ENCODE data around the gene ZWILCH. TPM values are rescaled to one million over a fixed set of nuclear protein-coding genes. Genes with fewer than 3 reads are reported as not detected.

ZWILCH gene
- total and polyA plus RNA-seq, 2 experiments from 2014 or later = 51.0 to 64.1 TPM

GRCh38 chr15:66486887-66487286 is 18.2 kb upstream of the ZWILCH start:
- H3K4me1 ChIP-seq (ENCODE audit: insufficient read depth) = no peaks in the 10 kb centered on the region
- ATAC-seq = no peak
- H3K9me2 ChIP-seq (ENCODE audit: insufficient read depth) = no peaks in the 10 kb centered on the region
- no peaks in the 10 kb centered on the region for H3K27me3 ChIP-seq (ENCODE audit: insufficient read depth)
- peaks cover 8% of the 10 kb centered on the region; the same call in 1 of the 2 replicates for H4K20me1 ChIP-seq (replicated peaks; ENCODE audit: insufficient read depth)
- H3K36me3 ChIP-seq (ENCODE audit: insufficient read depth) = peaks cover 13% of the 10 kb centered on the region
- H2AFZ ChIP-seq = no peak overlapping the region
- TF ChIP-seq ZNF114 (CRISPR knock-in tag; IDR thresholded peaks at IDR 0.05) = no peak
- no peak for TF ChIP-seq STAT1 (IDR thresholded peaks at IDR 0.05; ENCODE audit: unreplicated experiment)
- no peak for TF ChIP-seq POLR2AphosphoS5 (IDR thresholded peaks at IDR 0.05; ENCODE audit: low read depth)
- no peak for TF ChIP-seq ETS1 (IDR thresholded peaks at IDR 0.05)
- TF ChIP-seq JUNB (IDR thresholded peaks at IDR 0.05; ENCODE audit: unreplicated experiment) = no peak
- TF ChIP-seq REST (IDR thresholded peaks at IDR 0.05; ENCODE audit: unreplicated experiment) = no peak
- TF ChIP-seq, protein P1, sequence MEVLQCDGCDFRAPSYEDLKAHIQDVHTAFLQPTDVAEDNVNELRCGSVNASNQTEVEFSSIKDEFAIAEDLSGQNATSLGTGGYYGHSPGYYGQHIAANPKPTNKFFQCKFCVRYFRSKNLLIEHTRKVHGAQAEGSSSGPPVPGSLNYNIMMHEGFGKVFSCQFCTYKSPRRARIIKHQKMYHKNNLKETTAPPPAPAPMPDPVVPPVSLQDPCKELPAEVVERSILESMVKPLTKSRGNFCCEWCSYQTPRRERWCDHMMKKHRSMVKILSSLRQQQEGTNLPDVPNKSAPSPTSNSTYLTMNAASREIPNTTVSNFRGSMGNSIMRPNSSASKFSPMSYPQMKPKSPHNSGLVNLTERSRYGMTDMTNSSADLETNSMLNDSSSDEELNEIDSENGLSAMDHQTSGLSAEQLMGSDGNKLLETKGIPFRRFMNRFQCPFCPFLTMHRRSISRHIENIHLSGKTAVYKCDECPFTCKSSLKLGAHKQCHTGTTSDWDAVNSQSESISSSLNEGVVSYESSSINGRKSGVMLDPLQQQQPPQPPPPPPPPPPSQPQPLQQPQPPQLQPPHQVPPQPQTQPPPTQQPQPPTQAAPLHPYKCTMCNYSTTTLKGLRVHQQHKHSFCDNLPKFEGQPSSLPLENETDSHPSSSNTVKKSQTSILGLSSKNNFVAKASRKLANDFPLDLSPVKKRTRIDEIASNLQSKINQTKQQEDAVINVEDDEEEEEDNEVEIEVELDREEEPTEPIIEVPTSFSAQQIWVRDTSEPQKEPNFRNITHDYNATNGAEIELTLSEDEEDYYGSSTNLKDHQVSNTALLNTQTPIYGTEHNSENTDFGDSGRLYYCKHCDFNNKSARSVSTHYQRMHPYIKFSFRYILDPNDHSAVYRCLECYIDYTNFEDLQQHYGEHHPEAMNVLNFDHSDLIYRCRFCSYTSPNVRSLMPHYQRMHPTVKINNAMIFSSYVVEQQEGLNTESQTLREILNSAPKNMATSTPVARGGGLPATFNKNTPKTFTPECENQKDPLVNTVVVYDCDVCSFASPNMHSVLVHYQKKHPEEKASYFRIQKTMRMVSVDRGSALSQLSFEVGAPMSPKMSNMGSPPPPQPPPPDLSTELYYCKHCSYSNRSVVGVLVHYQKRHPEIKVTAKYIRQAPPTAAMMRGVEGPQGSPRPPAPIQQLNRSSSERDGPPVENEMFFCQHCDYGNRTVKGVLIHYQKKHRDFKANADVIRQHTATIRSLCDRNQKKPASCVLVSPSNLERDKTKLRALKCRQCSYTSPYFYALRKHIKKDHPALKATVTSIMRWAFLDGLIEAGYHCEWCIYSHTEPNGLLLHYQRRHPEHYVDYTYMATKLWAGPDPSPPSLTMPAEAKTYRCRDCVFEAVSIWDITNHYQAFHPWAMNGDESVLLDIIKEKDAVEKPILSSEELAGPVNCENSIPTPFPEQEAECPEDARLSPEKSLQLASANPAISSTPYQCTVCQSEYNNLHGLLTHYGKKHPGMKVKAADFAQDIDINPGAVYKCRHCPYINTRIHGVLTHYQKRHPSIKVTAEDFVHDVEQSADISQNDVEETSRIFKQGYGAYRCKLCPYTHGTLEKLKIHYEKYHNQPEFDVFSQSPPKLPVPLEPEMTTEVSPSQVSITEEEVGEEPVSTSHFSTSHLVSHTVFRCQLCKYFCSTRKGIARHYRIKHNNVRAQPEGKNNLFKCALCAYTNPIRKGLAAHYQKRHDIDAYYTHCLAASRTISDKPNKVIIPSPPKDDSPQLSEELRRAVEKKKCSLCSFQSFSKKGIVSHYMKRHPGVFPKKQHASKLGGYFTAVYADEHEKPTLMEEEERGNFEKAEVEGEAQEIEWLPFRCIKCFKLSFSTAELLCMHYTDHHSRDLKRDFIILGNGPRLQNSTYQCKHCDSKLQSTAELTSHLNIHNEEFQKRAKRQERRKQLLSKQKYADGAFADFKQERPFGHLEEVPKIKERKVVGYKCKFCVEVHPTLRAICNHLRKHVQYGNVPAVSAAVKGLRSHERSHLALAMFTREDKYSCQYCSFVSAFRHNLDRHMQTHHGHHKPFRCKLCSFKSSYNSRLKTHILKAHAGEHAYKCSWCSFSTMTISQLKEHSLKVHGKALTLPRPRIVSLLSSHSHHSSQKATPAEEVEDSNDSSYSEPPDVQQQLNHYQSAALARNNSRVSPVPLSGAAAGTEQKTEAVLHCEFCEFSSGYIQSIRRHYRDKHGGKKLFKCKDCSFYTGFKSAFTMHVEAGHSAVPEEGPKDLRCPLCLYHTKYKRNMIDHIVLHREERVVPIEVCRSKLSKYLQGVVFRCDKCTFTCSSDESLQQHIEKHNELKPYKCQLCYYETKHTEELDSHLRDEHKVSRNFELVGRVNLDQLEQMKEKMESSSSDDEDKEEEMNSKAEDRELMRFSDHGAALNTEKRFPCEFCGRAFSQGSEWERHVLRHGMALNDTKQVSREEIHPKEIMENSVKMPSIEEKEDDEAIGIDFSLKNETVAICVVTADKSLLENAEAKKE (CRISPR knock-in tag; IDR thresholded peaks at IDR 0.05) = no peak
- TF ChIP-seq EZH2 (IDR thresholded peaks at IDR 0.05; ENCODE audit: low read depth, unreplicated experiment) = no peak
- TF ChIP-seq, protein P2, sequence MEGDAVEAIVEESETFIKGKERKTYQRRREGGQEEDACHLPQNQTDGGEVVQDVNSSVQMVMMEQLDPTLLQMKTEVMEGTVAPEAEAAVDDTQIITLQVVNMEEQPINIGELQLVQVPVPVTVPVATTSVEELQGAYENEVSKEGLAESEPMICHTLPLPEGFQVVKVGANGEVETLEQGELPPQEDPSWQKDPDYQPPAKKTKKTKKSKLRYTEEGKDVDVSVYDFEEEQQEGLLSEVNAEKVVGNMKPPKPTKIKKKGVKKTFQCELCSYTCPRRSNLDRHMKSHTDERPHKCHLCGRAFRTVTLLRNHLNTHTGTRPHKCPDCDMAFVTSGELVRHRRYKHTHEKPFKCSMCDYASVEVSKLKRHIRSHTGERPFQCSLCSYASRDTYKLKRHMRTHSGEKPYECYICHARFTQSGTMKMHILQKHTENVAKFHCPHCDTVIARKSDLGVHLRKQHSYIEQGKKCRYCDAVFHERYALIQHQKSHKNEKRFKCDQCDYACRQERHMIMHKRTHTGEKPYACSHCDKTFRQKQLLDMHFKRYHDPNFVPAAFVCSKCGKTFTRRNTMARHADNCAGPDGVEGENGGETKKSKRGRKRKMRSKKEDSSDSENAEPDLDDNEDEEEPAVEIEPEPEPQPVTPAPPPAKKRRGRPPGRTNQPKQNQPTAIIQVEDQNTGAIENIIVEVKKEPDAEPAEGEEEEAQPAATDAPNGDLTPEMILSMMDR (conservative IDR thresholded peaks at IDR 0.05; ENCODE audit: low read depth in 2 of 2) = no peak
- no peak for TF ChIP-seq CREB1 (CRISPR knock-in tag; IDR thresholded peaks at IDR 0.05; ENCODE audit: low read depth)
- TF ChIP-seq NANOG (IDR thresholded peaks at IDR 0.05; ENCODE audit: borderline replicate concordance) = no peak
- no peak for TF ChIP-seq ZNF331 (CRISPR knock-in tag; IDR thresholded peaks at IDR 0.05; ENCODE audit: low read depth)
- no peak for TF ChIP-seq EZH2phosphoT487 (IDR thresholded peaks at IDR 0.05; ENCODE audit: unreplicated experiment)
- H3K4me3 ChIP-seq = no peak overlapping the region
- H3K9me3 Mint-ChIP-seq = no peaks in the 10 kb centered on the region
- H3K36me3 Mint-ChIP-seq (ENCODE audit: low read depth) = peaks cover 66% of the 10 kb centered on the region
- no peak overlapping the region for H3K4me3 Mint-ChIP-seq
- no peak overlapping the region for H3K4me2 ChIP-seq
- 0 out of 2 replicates have a peak, but pooled peaks cover 10% of the 10 kb centered on the region for H3F3A ChIP-seq (replicated peaks; ENCODE audit: low read depth)
- no peaks in the 10 kb centered on the region for H3K79me2 ChIP-seq (replicated peaks; ENCODE audit: insufficient read depth)
- no peak for DNase-seq (ENCODE audit: low spot score)
- 0 out of 2 replicates have a peak overlapping the region, but pooled peaks have one; percentile 45 for H3K27ac ChIP-seq (ENCODE audit: low read depth)
- peaks cover 11% of the 10 kb centered on the region for H3K27me3 Mint-ChIP-seq (ENCODE audit: insufficient read depth, low read depth, poor library complexity)
- H3K4me1 Mint-ChIP-seq = no peaks in the 10 kb centered on the region; the same call in 2 of the 3 replicates
- H3K27ac Mint-ChIP-seq = no peak overlapping the region

Data from GM23338 (cell line).